WTC11 (cell line): ENCODE data around the gene APOBR. TPM values are rescaled to one million over a fixed set of nuclear protein-coding genes. Genes with fewer than 3 reads are reported as not detected.

Experiments used
- ATAC-seq: fragments of 200-7000 bp; cut with Tn5 transposase; 2 replicates; pipeline ENCODE4 v1.10.0; 2021; ENCODE audit warnings: mild to moderate bottlenecking, moderate library complexity
- CTCF ChIA-PET: fragments of 300-600 bp; sonication (Branson Sonifier 250); formaldehyde crosslinking; loops from one replicate; lab custom pipeline; 2021; ENCODE audit warnings: antibody characterized with exemption; lab: Charles Lee
- POLR2A ChIA-PET: fragments of 350-600 bp; sonication (Branson Sonifier 250); formaldehyde crosslinking; loops from one replicate; lab custom pipeline; 2021; ENCODE audit warnings: antibody characterized with exemption; lab: Charles Lee
- DNase-seq: peaks from one replicate; pipeline ENCODE4 v3.0.0; 2021; ENCODE audit warnings: low spot score
- H3K27ac Mint-ChIP-seq: 2 replicates; pipeline ENCODE4 v1.8.0; 2021; ENCODE audit warnings: mixed read lengths
- H3K27me3 Mint-ChIP-seq: 2 replicates; pipeline ENCODE4 v1.8.0; 2021; ENCODE audit warnings: low read depth, mild to moderate bottlenecking, moderate library complexity, mixed read lengths
- H3K36me3 Mint-ChIP-seq: 2 replicates; pipeline ENCODE4 v1.8.0; 2021; ENCODE audit warnings: mixed read lengths
- H3K4me1 Mint-ChIP-seq: 2 replicates; pipeline ENCODE4 v1.8.0; 2022; ENCODE audit warnings: mixed read lengths
- H3K4me3 Mint-ChIP-seq: 2 replicates; pipeline ENCODE4 v1.8.0; 2021; ENCODE audit warnings: mild to moderate bottlenecking, moderate library complexity, mixed read lengths
- H3K9me3 Mint-ChIP-seq: 2 replicates; pipeline ENCODE4 v1.8.0; 2021; ENCODE audit warnings: mixed read lengths
- ATF6 ChIP-seq: sonication (generic); formaldehyde crosslinking; IDR thresholded peaks from 2 replicates; pipeline ENCODE4 v1.8.1; 2023; ENCODE audit warnings: mild to moderate bottlenecking, missing genetic modification reagents
- CBFB ChIP-seq: sonication (generic); formaldehyde crosslinking; IDR thresholded peaks from 2 replicates; pipeline ENCODE4 v1.8.1; 2022; ENCODE audit warnings: mild to moderate bottlenecking, low read depth, missing genetic modification reagents
- CTCF ChIP-seq: fragments of 200-600 bp; IDR thresholded peaks from 2 replicates; pipeline ENCODE4 v1.8.0; 2022; ENCODE audit warnings: antibody characterized with exemption
- E2F1 ChIP-seq: sonication (generic); formaldehyde crosslinking; IDR thresholded peaks from 2 replicates; pipeline ENCODE4 v1.8.0; 2022; ENCODE audit warnings: mild to moderate bottlenecking, missing genetic modification reagents
- GABPB1 ChIP-seq: sonication (generic); formaldehyde crosslinking; IDR thresholded peaks from 2 replicates; pipeline ENCODE4 v1.8.1; 2023; ENCODE audit warnings: mild to moderate bottlenecking, missing genetic modification reagents
- HMGXB4 ChIP-seq: sonication (generic); formaldehyde crosslinking; IDR thresholded peaks from 2 replicates; pipeline ENCODE4 v1.8.1; 2023; ENCODE audit warnings: mild to moderate bottlenecking, moderate library complexity, missing genetic modification reagents
- IRF1 ChIP-seq: sonication (generic); formaldehyde crosslinking; IDR thresholded peaks from 2 replicates; pipeline ENCODE4 v1.8.0; 2023; ENCODE audit warnings: missing genetic modification reagents
- NR1H2 ChIP-seq: sonication (generic); formaldehyde crosslinking; IDR thresholded peaks from 2 replicates; pipeline ENCODE4 v1.9.0; 2021; ENCODE audit warnings: mild to moderate bottlenecking, moderate library complexity, missing genetic modification reagents
- USF1 ChIP-seq: sonication (generic); formaldehyde crosslinking; IDR thresholded peaks from 2 replicates; pipeline ENCODE4 v1.8.0; 2022; ENCODE audit warnings: mild to moderate bottlenecking, missing genetic modification reagents
- ZNF281 ChIP-seq: sonication (generic); formaldehyde crosslinking; IDR thresholded peaks from 2 replicates; pipeline ENCODE4 v1.8.0; 2023; ENCODE audit warnings: mild to moderate bottlenecking, missing genetic modification reagents
- ZNF396 ChIP-seq: fragments of 250-450 bp; sonication (Bioruptor Pico); IDR thresholded peaks from 2 replicates; pipeline ENCODE4 v1.8.0; 2021; ENCODE audit warnings: mild to moderate bottlenecking, moderate library complexity, borderline replicate concordance
- ZNF416 ChIP-seq: fragments of 250-450 bp; sonication (Bioruptor Pico); IDR thresholded peaks from 2 replicates; pipeline ENCODE4 v1.9.0; 2021; ENCODE audit warnings: mild to moderate bottlenecking, inconsistent platforms
- total RNA-seq: library from RNA; stranded (reverse); gene quantifications from 3 replicates; pipeline ENCODE4 v1.2.3, GENCODE V29; 2021

APOBR gene
- total RNA-seq, 1 experiment from 2014 or later = not detected

- TF ChIP-seq ZNF281 (CRISPR knock-in tag) = no peak
- no peak for TF ChIP-seq ZNF396 (CRISPR knock-in tag)
- no peak for TF ChIP-seq CBFB (CRISPR knock-in tag)
- no peak for TF ChIP-seq E2F1 (CRISPR knock-in tag)
- no peak for TF ChIP-seq IRF1 (CRISPR knock-in tag)
- TF ChIP-seq CTCF = no peak
- no peak for TF ChIP-seq ATF6 (CRISPR knock-in tag)
These were observed 27.0 kb downstream of the APOBR start (continued) for GRCh38 chr16:28521436-28521835.

- POLR2A ChIA-PET = no interaction called here
- Mint-ChIP-seq H3K9me3 (peaks cover 8% of the 10 kb centered on the region; the same call in 1 of the 2 replicates), H3K36me3 (no peaks in the 10 kb centered on the region), H3K27me3 (no peaks in the 10 kb centered on the region; the same call in 1 of the 2 replicates), H3K4me1 (no peaks in the 10 kb centered on the region), H3K27ac (no peak overlapping the region), H3K4me3 (no peak overlapping the region)
- TF ChIP-seq NR1H2 (CRISPR knock-in tag) (no peak), CTCF (no peak)
- CTCF ChIA-PET = no interaction called here
- DNase-seq = no peak
- ATAC-seq = no peak
These were observed 28.3 kb downstream of the APOBR start for GRCh38 chr16:28522792-28523191.

- Mint-ChIP-seq H3K9me3 (peaks cover 8% of the 10 kb centered on the region; the same call in 1 of the 2 replicates), H3K27me3 (no peaks in the 10 kb centered on the region; the same call in 1 of the 2 replicates), H3K4me1 (no peaks in the 10 kb centered on the region), H3K4me3 (no peak overlapping the region), H3K36me3 (no peaks in the 10 kb centered on the region), H3K27ac (no peak overlapping the region)
- ChIA-PET POLR2A (no interaction called here), CTCF (interaction anchor here (0.6 kb wide), 1 partner anchor 9 kb away, joined by 3 read pairs; no protein-coding TSS in a partner anchor)
- ATAC-seq (no peak), DNase-seq (no peak)
- TF ChIP-seq ATF6 (CRISPR knock-in tag) (no peak), HMGXB4 (no peak), GABPB1 (CRISPR knock-in tag) (no peak), ZNF416 (CRISPR knock-in tag) (no peak), USF1 (CRISPR knock-in tag) (no peak)
These were observed 30.3 kb downstream of the APOBR start for GRCh38 chr16:28524681-28525171.
